Coronary artery (tissue), 2 donors: ENCODE data around the gene ADCYAP1R1.

ENCODE experiments used
- DNase-seq: peaks from one replicate; pipeline ENCODE4 v3.0.0-alpha.2; 2017; ENCODE audit warnings: low spot score
- H3K27ac ChIP-seq, 2 donors: fragments of 200-600 bp; sonication (generic); one replicate each; pipeline ENCODE4 v1.5.1; 2016 to 2019
- H3K4me3 ChIP-seq: fragments of 200-600 bp; sonication (generic); 2 replicates; pipeline ENCODE4 v1.5.1; 2016; ENCODE audit warnings: mild to moderate bottlenecking, moderate library complexity
- TF ChIP-seq, protein P1 (sequence below): fragments of 200-600 bp; sonication (generic); IDR thresholded peaks from one replicate; pipeline ENCODE4 v1.5.1; 2019; ENCODE audit warnings: antibody characterized with exemption

Gene ADCYAP1R1

DNA sequence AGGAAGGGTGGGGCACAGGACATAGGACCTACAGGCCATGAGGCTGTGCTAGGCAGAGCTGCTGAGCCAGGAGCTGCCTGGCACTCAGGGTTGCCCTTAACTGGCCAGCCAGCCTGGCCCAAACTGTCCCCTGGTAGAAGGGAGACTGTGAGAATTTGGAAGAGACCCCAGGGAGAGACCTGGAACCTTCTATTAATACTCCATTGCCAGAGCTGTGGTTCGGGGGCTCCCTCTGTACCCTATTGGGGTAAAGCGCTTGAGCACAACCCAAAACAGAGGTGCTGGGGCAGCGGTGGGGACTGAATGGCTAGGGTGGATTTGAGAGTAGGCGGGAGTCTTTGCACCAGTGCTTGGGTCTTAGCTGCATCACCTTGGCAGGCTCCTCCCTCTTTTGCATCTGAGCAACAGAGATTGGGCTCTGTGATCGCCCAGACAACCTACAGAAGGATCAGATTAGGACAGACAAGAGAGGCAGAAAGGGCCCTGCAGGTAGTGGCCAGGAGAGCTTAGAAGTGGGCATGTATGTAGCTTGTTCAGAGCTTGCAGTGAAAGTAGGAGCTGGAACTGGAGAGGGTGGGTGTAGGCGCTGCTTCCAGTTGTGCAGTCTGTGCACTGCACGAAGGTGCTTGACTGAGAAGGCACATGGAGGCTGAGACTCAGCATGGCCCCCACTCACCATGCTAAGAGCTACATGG lies 53.3 kb downstream of the ADCYAP1R1 start:
- no peak overlapping the region for H3K4me3 ChIP-seq
- H3K27ac ChIP-seq: no peak overlapping the region
- TF ChIP-seq, protein P1, sequence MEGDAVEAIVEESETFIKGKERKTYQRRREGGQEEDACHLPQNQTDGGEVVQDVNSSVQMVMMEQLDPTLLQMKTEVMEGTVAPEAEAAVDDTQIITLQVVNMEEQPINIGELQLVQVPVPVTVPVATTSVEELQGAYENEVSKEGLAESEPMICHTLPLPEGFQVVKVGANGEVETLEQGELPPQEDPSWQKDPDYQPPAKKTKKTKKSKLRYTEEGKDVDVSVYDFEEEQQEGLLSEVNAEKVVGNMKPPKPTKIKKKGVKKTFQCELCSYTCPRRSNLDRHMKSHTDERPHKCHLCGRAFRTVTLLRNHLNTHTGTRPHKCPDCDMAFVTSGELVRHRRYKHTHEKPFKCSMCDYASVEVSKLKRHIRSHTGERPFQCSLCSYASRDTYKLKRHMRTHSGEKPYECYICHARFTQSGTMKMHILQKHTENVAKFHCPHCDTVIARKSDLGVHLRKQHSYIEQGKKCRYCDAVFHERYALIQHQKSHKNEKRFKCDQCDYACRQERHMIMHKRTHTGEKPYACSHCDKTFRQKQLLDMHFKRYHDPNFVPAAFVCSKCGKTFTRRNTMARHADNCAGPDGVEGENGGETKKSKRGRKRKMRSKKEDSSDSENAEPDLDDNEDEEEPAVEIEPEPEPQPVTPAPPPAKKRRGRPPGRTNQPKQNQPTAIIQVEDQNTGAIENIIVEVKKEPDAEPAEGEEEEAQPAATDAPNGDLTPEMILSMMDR: no peak
- DNase-seq: peak; percentile 58

GRCh38 chr7:31106303-31107105 lies 54.4 kb downstream of the ADCYAP1R1 start:
- DNase-seq: peak; percentile 62
- TF ChIP-seq, protein P1: no peak
- no peak overlapping the region for H3K4me3 ChIP-seq
- no peak overlapping the region for H3K27ac ChIP-seq

GRCh38 chr7:31107106-31108090 lies 55.3 kb downstream of the ADCYAP1R1 start:
- H3K4me3 ChIP-seq: no peak overlapping the region
- H3K27ac ChIP-seq: no peak overlapping the region
- DNase-seq: peak; percentile 47
- TF ChIP-seq, protein P1: no peak

- peak; percentile 65 for DNase-seq
- Histone ChIP-seq H3K27ac (no peak overlapping the region), H3K4me3 (no peak overlapping the region)
- TF ChIP-seq, protein P1: no peak
Observed at GRCh38 chr7:31108097-31108657, 56.1 kb downstream of the ADCYAP1R1 start.

DNA sequence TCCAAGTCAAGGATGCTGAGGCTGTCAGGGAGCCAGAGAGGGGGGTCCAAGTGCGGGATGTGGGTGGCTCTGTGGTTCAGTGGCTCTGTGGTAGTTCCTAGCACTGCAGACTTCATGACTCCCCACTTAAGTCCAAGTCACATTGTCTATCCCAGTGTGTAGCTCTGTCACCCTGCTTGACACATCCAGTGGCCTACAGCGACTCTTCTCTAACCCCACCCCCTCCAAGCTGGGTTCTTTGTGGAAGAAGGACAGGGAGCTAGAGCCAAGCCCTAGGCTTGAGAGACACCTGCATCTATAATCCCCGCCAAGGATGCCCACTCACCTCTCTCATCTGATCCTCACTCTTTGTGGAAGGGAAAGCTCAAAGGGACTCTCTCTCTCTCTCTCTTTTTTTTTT lies 57.6 kb downstream of the ADCYAP1R1 start:
- peak; percentile 29 for DNase-seq
- TF ChIP-seq, protein P1: no peak
- no peak overlapping the region for H3K27ac ChIP-seq
- H3K4me3 ChIP-seq: no peak overlapping the region

DNA sequence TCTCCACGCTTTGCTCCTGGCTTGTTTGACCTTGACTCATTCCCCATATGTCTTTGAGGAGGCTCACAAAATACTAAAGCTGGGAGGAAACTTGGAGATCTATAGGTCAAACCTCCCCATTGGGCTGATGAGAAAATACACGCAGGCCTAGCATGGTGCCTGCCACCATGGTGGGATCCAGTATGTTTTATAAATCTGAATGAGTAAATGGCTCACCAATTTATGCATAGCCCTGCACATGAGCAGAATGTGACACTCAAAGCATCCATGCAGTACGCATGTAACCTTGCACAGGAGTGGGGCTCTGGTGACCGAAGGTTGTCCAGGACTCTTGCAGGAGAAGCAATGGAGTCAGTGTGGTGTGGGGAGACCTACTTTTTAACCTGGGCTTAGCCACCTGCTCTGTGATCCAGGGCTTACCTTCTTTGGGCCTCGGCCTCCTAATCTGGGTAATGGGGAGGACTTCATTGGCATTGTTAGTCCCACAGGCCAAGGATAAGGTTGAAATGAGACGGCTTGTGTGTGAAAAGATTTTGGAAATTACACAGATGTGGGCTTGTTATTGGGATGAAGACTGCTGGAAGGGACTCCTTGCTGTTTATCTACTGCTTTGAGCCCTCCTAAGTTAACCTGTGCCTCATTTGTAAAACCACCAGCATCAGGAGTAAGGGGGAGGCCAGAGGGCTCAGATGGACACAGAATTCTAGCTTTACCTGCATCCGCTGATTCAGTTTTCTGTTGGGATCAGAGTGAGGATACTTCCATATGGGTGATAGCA lies 58.4 kb downstream of the ADCYAP1R1 start:
- TF ChIP-seq, protein P1: no peak
- DNase-seq: peak; percentile 52
- Histone ChIP-seq H3K4me3 (no peak overlapping the region), H3K27ac (no peak overlapping the region)
